Mucosa of descending colon (tissue), 3 donors: ENCODE results near the gene CYB5R2. TPM values are rescaled to one million over a fixed set of nuclear protein-coding genes. Genes with fewer than 3 reads are reported as not detected.

Source experiments
- ATAC-seq: fragments of 200-7000 bp; cut with Tn5 transposase; one replicate; pipeline ENCODE4 v1.9.1; 2020; ENCODE audit warnings: mild to moderate bottlenecking, moderate library complexity
- DNase-seq, 3 donors: peaks; one replicate each; pipeline ENCODE4 v3.0.0-alpha.2; 2020
- H3K36me3 ChIP-seq: fragments of 200-600 bp; one replicate; pipeline ENCODE4 v1.8.0; 2021; ENCODE audit warnings: low read depth, mild to moderate bottlenecking
- H3K4me1 ChIP-seq: fragments of 200-600 bp; one replicate; pipeline ENCODE4 v1.8.0; 2021; ENCODE audit warnings: low read depth, mild to moderate bottlenecking
- H3K4me3 ChIP-seq: fragments of 200-600 bp; one replicate; pipeline ENCODE4 v1.8.0; 2021; ENCODE audit warnings: mild to moderate bottlenecking
- H3K9me3 ChIP-seq: fragments of 200-600 bp; one replicate; pipeline ENCODE4 v1.8.0; 2021; ENCODE audit warnings: mild to moderate bottlenecking
- intact Hi-C, 2 donors: fragments of 100-400 bp; cut with DNase I in 1 of 2; cut with micrococcal nuclease in 1 of 2; formaldehyde crosslinking; loops; one replicate each; pipeline versions ENCODE4 v1.11.0 to v1.11.1; 2022; cut with DNase I, micrococcal nuclease
- total RNA-seq, 3 donors: library from RNA; stranded (reverse); fragmentation: NEBNext Ultra II Directional in 2 of 3; extraction: Animal tissue kit (Norgen Biotek cat#: 25700) in 2 of 3; gene quantifications; one replicate each; pipeline versions ENCODE4 v1.2.1 to v1.2.4, GENCODE V29; 2021 to 2023
- TF ChIP-seq, protein P1 (sequence below): fragments of 200-600 bp; IDR thresholded peaks from one replicate; pipeline ENCODE4 v1.8.0; 2022; ENCODE audit warnings: antibody characterized with exemption, mild to moderate bottlenecking
- donor health status: DM: no; HTN: no; CAD: no; lungs with moderate emphysema.
- donor health status: DM: no; HTN: no; CAD: no.
- donor health status: DM: no; HTN: yes; CAD: no.

Gene CYB5R2
- total RNA-seq, 3 donors from 2014 or later: 2.3 to 7.0 (median 6.3) TPM

DNA sequence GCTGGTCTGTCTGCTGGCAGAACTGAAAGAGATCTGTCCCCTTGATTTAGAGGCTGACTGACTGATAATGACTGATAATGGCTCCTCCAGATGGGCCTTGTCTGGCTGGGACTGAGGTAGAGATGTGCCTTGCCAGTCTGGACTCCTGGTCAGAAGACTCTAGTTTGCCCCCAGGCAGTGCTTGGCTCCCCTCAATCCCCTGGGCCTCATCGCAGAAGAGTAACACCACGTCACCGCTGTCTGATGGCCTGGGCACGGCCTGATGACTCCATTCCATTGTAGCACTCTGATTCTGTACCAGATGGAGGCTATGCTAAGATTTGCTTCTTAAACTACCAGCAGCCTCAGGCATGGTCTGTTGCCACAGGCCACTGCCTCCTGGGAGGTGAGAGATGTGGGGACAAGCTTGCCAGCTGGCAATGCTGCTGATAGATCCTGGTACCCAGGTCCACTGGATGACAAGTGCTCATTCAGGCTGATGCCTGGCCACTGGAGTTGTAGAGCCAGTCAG, 19.1 kb downstream of the CYB5R2 start:
- H3K36me3 ChIP-seq: peaks cover 4% of the 10 kb centered on the region
- DNase-seq: no peak
- intact Hi-C loops: no loop called here

DNA sequence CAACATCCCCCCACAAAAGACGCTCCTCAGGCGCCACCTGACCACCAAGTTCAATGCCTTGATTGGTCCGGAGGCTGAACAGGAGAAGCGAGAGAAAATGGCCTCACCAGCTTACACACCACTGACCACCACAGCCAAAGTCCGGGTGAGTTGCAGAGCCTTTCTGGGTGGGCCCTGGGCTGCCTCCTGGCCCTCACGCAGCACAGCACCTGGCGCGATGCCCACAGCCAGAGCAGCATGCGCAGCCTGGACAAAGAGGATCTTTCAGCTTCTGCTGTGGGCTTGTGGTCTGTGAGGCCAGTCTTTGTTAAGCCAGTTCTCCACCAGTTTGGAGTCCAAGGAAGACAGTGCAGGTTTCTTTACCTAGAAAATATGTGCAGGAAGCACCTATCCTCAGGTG, 21.6 kb downstream of the CYB5R2 start:
- Histone ChIP-seq H3K36me3 (peaks cover 4% of the 10 kb centered on the region), H3K4me1 (no peaks in the 10 kb centered on the region), H3K9me3 (no peaks in the 10 kb centered on the region), H3K4me3 (no peak overlapping the region)
- no peak for DNase-seq
- intact Hi-C loops: no loop called here
- no peak for ATAC-seq
- TF ChIP-seq, protein P1, sequence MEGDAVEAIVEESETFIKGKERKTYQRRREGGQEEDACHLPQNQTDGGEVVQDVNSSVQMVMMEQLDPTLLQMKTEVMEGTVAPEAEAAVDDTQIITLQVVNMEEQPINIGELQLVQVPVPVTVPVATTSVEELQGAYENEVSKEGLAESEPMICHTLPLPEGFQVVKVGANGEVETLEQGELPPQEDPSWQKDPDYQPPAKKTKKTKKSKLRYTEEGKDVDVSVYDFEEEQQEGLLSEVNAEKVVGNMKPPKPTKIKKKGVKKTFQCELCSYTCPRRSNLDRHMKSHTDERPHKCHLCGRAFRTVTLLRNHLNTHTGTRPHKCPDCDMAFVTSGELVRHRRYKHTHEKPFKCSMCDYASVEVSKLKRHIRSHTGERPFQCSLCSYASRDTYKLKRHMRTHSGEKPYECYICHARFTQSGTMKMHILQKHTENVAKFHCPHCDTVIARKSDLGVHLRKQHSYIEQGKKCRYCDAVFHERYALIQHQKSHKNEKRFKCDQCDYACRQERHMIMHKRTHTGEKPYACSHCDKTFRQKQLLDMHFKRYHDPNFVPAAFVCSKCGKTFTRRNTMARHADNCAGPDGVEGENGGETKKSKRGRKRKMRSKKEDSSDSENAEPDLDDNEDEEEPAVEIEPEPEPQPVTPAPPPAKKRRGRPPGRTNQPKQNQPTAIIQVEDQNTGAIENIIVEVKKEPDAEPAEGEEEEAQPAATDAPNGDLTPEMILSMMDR: no peak

More for the DNA sequence above, 19.1 kb downstream of the CYB5R2 start:
- Histone ChIP-seq H3K9me3 (no peaks in the 10 kb centered on the region), H3K4me3 (no peak overlapping the region), H3K4me1 (no peaks in the 10 kb centered on the region)
- ATAC-seq: no peak
- TF ChIP-seq, protein P1: no peak

DNA sequence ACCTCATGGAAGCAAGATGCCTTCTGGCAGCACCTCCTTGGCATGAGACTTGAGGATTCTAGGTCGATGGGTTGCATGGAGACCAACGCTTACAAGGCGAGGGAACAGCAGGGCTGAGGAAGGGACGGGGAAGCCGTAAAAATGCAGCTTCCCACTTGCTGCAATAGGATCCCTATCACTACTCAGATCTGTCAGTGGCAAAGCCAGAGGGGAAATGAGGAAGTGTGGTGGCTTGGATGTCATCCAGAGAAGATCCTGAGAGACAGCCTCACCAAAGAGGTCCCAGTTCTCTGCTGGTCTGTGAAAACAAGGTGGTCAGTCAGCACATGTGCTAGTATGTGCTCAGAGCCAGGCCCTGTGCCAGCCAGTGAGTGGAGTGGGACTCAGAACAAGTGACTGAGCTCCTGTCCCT, 22.2 kb downstream of the CYB5R2 start:
- H3K36me3 ChIP-seq: peaks cover 4% of the 10 kb centered on the region
- TF ChIP-seq, protein P1: no peak
- H3K9me3 ChIP-seq: no peaks in the 10 kb centered on the region
- no peak for ATAC-seq
- peak in 1 of 3 donors; percentile 27 for DNase-seq
- intact Hi-C loops: no loop called here
- H3K4me1 ChIP-seq: no peaks in the 10 kb centered on the region
- H3K4me3 ChIP-seq: no peak overlapping the region

DNA sequence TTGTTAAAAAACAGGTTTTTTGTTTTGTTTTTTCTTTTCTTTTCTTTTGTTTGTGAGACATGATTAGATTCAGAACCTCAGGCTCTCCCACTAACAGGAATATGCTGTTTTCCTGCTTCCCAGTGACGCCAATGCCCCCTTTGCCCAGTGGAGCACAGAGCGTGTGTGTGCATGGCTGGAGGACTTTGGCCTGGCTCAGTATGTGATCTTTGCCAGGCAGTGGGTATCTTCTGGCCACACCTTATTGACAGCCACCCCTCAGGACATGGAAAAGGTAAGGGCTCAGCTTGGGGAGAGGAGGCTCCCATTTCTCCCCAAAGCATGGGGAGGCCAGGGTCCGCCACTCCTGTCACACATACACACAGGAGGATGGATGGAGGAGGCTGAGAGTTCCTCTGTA, 25.0 kb downstream of the CYB5R2 start:
- no peaks in the 10 kb centered on the region for H3K9me3 ChIP-seq
- intact Hi-C loops: loop anchor here in 1 of 2 donors (10.0 kb wide), 1 partner anchor 83 kb away; no protein-coding TSS in a partner anchor
- TF ChIP-seq, protein P1: no peak
- no peak overlapping the region for H3K4me3 ChIP-seq
- H3K4me1 ChIP-seq: no peaks in the 10 kb centered on the region
- DNase-seq (peak in 1 of 3 donors; percentile 23), ATAC-seq (peak; percentile 46)
- H3K36me3 ChIP-seq: no peaks in the 10 kb centered on the region

DNA sequence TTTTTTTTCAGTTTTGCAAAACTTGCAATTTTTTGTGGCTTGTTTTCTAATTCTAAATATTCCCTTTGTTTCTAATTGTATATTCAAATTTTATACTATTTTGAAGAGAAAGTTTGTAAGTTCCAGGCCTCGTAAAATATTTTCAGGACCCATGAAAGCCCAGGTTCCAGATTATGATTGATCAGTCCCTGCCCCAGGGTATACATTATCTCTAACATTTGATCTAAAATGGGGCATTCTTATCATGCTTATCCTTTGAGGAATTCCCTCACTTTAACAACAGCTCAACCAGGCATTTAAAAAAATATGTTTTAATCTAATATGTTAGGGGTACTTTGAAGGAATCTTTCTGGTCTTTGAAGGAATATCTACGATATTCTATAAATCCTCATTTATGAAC, 26.4 kb downstream of the CYB5R2 start:
- TF ChIP-seq, protein P1: no peak
- H3K4me3 ChIP-seq: no peak overlapping the region
- no peaks in the 10 kb centered on the region for H3K9me3 ChIP-seq
- intact Hi-C loops: loop anchor here in 1 of 2 donors (10.0 kb wide), 1 partner anchor 82 kb away; no protein-coding TSS in a partner anchor
- ATAC-seq: no peak
- no peak for DNase-seq
- H3K4me1 ChIP-seq: no peaks in the 10 kb centered on the region
- H3K36me3 ChIP-seq: no peaks in the 10 kb centered on the region
